CD14-positive monocyte (primary cell): ENCODE results near the gene APBA2. TPM values are rescaled to one million over a fixed set of nuclear protein-coding genes. Genes with fewer than 3 reads are reported as not detected.

Experiments used
- DNase-seq, 3 donors: peaks; one replicate each; pipeline ENCODE4 v3.0.0-alpha.2; 2011 to 2022
- H2AFZ ChIP-seq: 2 replicates; pipeline ENCODE4 v1.6.0; 2012; ENCODE audit warnings: mild to moderate bottlenecking, low read depth, low read length, inconsistent platforms; ENCODE audit not compliant: insufficient read depth, poor library complexity, severe bottlenecking
- H3K27ac ChIP-seq, 2 donors: 1 replicate in 1 of 2; 2 replicates in 1 of 2; pipeline ENCODE4 v1.5.1; 2012 to 2013; ENCODE audit warnings: low read length in 2 of 2, control low read depth in 1 of 2, inconsistent platforms in 1 of 2, low read depth in 1 of 2, mild to moderate bottlenecking in 1 of 2
- H3K27me3 ChIP-seq, 2 donors: one replicate each; pipeline versions ENCODE4 v1.6.0 to v1.6.1; 2011 to 2013; ENCODE audit warnings: low read length in 2 of 2; ENCODE audit not compliant: control insufficient read depth in 2 of 2, insufficient read depth in 2 of 2
- H3K36me3 ChIP-seq, 2 donors: replicated peaks in 1 of 2; 1 replicate in 1 of 2; 2 replicates in 1 of 2; pipeline versions ENCODE4 v1.5.1 to v1.6.1; 2012 to 2013; ENCODE audit warnings: low read length in 2 of 2, control low read depth in 1 of 2, inconsistent platforms in 1 of 2, mild to moderate bottlenecking in 1 of 2; ENCODE audit not compliant: insufficient read depth in 2 of 2, control insufficient read depth in 1 of 2
- H3K4me1 ChIP-seq, 2 donors: 1 replicate in 1 of 2; 2 replicates in 1 of 2; pipeline versions ENCODE4 v1.5.1 to v1.6.1; 2012 to 2013; ENCODE audit warnings: low read length in 2 of 2, control low read depth in 1 of 2, inconsistent platforms in 1 of 2, mild to moderate bottlenecking in 1 of 2, moderate library complexity in 1 of 2; ENCODE audit not compliant: insufficient read depth in 2 of 2, control insufficient read depth in 1 of 2
- H3K4me2 ChIP-seq: replicated peaks from 2 replicates; pipeline ENCODE3; 2012; ENCODE audit warnings: low read length, moderate library complexity, mild to moderate bottlenecking; ENCODE audit not compliant: poor library complexity, severe bottlenecking; ENCODE audit errors: extremely low read depth
- H3K4me3 ChIP-seq, 3 experiments: fragments of 200-600 bp in 1 of 3; sonication (generic) in 1 of 3; replicated peaks in 1 of 3; 1 replicate in 2 of 3; 2 replicates in 1 of 3; pipeline ENCODE4 v1.5.1; 2011 to 2013; ENCODE audit warnings: low read length in 3 of 3, mild to moderate bottlenecking in 3 of 3, control low read depth in 2 of 3, low read depth in 2 of 3, inconsistent platforms in 1 of 3, moderate library complexity in 1 of 3
- H3K79me2 ChIP-seq: 2 replicates; pipeline ENCODE4 v1.6.0; 2012; ENCODE audit warnings: mild to moderate bottlenecking, control low read depth, inconsistent platforms, low read length, moderate library complexity; ENCODE audit not compliant: insufficient read depth
- H3K9ac ChIP-seq: 2 replicates; pipeline ENCODE4 v1.6.0; 2017; ENCODE audit warnings: low read length, mild to moderate bottlenecking; ENCODE audit not compliant: insufficient read depth, poor library complexity, severe bottlenecking
- H3K9me3 ChIP-seq, 2 donors: replicated peaks in 1 of 2; 1 replicate in 1 of 2; 2 replicates in 1 of 2; pipeline versions ENCODE4 v1.5.1 to v1.6.1; 2012 to 2013; ENCODE audit warnings: low read length in 2 of 2, control low read depth in 1 of 2; ENCODE audit not compliant: control insufficient read depth in 1 of 2, insufficient read depth in 1 of 2
- H4K20me1 ChIP-seq: 2 replicates; pipeline ENCODE4 v1.6.0; 2012; ENCODE audit warnings: mild to moderate bottlenecking, low read length, control low read depth, moderate library complexity; ENCODE audit not compliant: insufficient read depth
- H3K27ac Mint-ChIP-seq, 7 donors: one replicate each; pipeline ENCODE4 v1.8.0; 2020; ENCODE audit warnings: mild to moderate bottlenecking in 7 of 7, mixed read lengths in 7 of 7, moderate library complexity in 6 of 7, inconsistent platforms in 2 of 7
- H3K27me3 Mint-ChIP-seq, 3 donors: one replicate each; pipeline ENCODE4 v1.8.0; 2021 to 2022; ENCODE audit warnings: low read depth in 3 of 3, mild to moderate bottlenecking in 3 of 3, mixed read lengths in 3 of 3, moderate library complexity in 3 of 3, inconsistent platforms in 1 of 3
- H3K36me3 Mint-ChIP-seq, 2 donors: one replicate each; pipeline ENCODE4 v1.8.0; 2020; ENCODE audit warnings: mixed read lengths in 2 of 2, inconsistent platforms in 1 of 2, mild to moderate bottlenecking in 1 of 2
- H3K4me1 Mint-ChIP-seq: one replicate; pipeline ENCODE4 v1.8.0; 2020; ENCODE audit warnings: mild to moderate bottlenecking, mixed read lengths
- H3K4me3 Mint-ChIP-seq, 2 donors: one replicate each; pipeline ENCODE4 v1.8.0; 2020; ENCODE audit warnings: mild to moderate bottlenecking in 2 of 2, mixed read lengths in 2 of 2, moderate library complexity in 1 of 2
- H3K9me3 Mint-ChIP-seq, 7 donors: one replicate each; pipeline ENCODE4 v1.8.0; 2020 to 2022; ENCODE audit warnings: mixed read lengths in 7 of 7, mild to moderate bottlenecking in 6 of 7, moderate library complexity in 6 of 7, inconsistent platforms in 2 of 7
- CTCF ChIP-seq: fragments of 200-600 bp; IDR thresholded peaks from one replicate; pipeline ENCODE4 v1.8.0; 2022; ENCODE audit warnings: antibody characterized with exemption, mild to moderate bottlenecking
- WGBS: methylation state at CpG from one replicate; pipeline ENCODE4 v1.1.5; 2013; ENCODE audit warnings: missing lambda C conversion rate; ENCODE audit not compliant: insufficient coverage; 5-methylcytosine and 5-hydroxymethylcytosine counted together
- intact Hi-C, 2 donors: fragments of 100-400 bp; cut with micrococcal nuclease; formaldehyde crosslinking; loops; one replicate each; pipeline versions ENCODE4 v1.15.0 to v1.15.1; 2023
- polyA plus RNA-seq, 3 donors: library from polyadenylated mRNA; depleted of rRNA in 1 of 3; unstranded in 2 of 3; stranded (reverse) in 1 of 3; fragments of 300-500 nt in 2 of 3; fragments of >200 nt in 1 of 3; fragmentation: Illumina TruSeq in 2 of 3; gene quantifications; 1 replicate in 2 of 3; 2 replicates in 1 of 3; pipeline ENCODE4 v1.2.3, GENCODE V29; 2012 to 2021

Gene APBA2
- polyA plus RNA-seq, 3 donors, result 0.30 TPM; not detected in 2

GRCh38 chr15:28904541-28905315, 19.0 kb downstream of the APBA2 start:
- Histone ChIP-seq H3K36me3 (no peaks in the 10 kb centered on the region), H3K79me2 (no peaks in the 10 kb centered on the region), H2AFZ (peak overlapping the region; percentile 46), H4K20me1 (no peaks in the 10 kb centered on the region), H3K4me2 (peak overlapping the region; percentile 34), H3K4me1 (peaks cover 0 to 4% of the 10 kb centered on the region in 2 donors), H3K27me3 (no peaks in the 10 kb centered on the region), H3K9ac (no peak overlapping the region), H3K27ac (no peak overlapping the region), H3K4me3 (no peak overlapping the region), H3K9me3 (no peaks in the 10 kb centered on the region)
- H3K27ac Mint-ChIP-seq, result no peak overlapping the region
- no peak for TF ChIP-seq CTCF
- peaks cover 0 to 13% (median 3%) of the 10 kb centered on the region in 7 donors for H3K9me3 Mint-ChIP-seq
- intact Hi-C loops, result no loop called here
- no peak overlapping the region for H3K4me3 Mint-ChIP-seq
- no peak for DNase-seq
- no peaks in the 10 kb centered on the region for H3K36me3 Mint-ChIP-seq
- peaks cover 3 to 6% (median 5%) of the 10 kb centered on the region in 3 donors for H3K27me3 Mint-ChIP-seq
- H3K4me1 Mint-ChIP-seq, result peaks cover 12% of the 10 kb centered on the region
- WGBS, result 38% methylated on average over 9 of the region's 11 CpGs

- WGBS, result 91% methylated on average over 8 of the region's 11 CpGs
- H3K27me3 ChIP-seq, result peaks cover 0 to 2% of the 10 kb centered on the region in 2 donors
- H3K4me3 Mint-ChIP-seq, result no peak overlapping the region
Observed at GRCh38 chr15:28907338-28907960, 21.7 kb downstream of the APBA2 start.

More at GRCh38 chr15:28907338-28907960, 21.7 kb downstream of the APBA2 start:
- no peak for DNase-seq
- Histone ChIP-seq H3K4me1 (peaks cover 0 to 4% of the 10 kb centered on the region in 2 donors), H4K20me1 (no peaks in the 10 kb centered on the region), H3K9me3 (no peaks in the 10 kb centered on the region), H3K27ac (no peak overlapping the region), H3K79me2 (no peaks in the 10 kb centered on the region), H2AFZ (no peak overlapping the region), H3K4me3 (no peak overlapping the region), H3K36me3 (no peaks in the 10 kb centered on the region), H3K9ac (no peak overlapping the region), H3K4me2 (no peak overlapping the region)
- TF ChIP-seq CTCF, result no peak
- intact Hi-C loops, result no loop called here
- peaks cover 12% of the 10 kb centered on the region for H3K4me1 Mint-ChIP-seq
- H3K27me3 Mint-ChIP-seq, result peaks cover 5 to 13% (median 7%) of the 10 kb centered on the region in 3 donors
- H3K36me3 Mint-ChIP-seq, result no peaks in the 10 kb centered on the region
- H3K9me3 Mint-ChIP-seq, result peaks cover 0 to 11% (median 3%) of the 10 kb centered on the region in 7 donors
- no peak overlapping the region for H3K27ac Mint-ChIP-seq
